ENCODE data around the gene WDR90. TPM values are rescaled to one million over a fixed set of nuclear protein-coding genes. Genes with fewer than 3 reads are reported as not detected.

The WDR90 gene
- total RNA-seq, 2 donors from 2014 or later: 40.3 to 47.7 TPM

- no peak overlapping the region for H3K27ac Mint-ChIP-seq
- H3K4me3 Mint-ChIP-seq: no peak overlapping the region
- DNase-seq: no peak
- no peaks in the 10 kb centered on the region for H3K36me3 Mint-ChIP-seq (ENCODE audit: insufficient read depth in 2 of 2)
- no peaks in the 10 kb centered on the region for H3K27me3 Mint-ChIP-seq (ENCODE audit: low read depth)
- no peak for ATAC-seq (replicated peaks in 1 of 2)
- H3K4me1 Mint-ChIP-seq (ENCODE audit: low read depth): peaks cover 5% of the 10 kb centered on the region
- no peaks in the 10 kb centered on the region for H3K9me3 Mint-ChIP-seq
These were observed 18.8 kb upstream of the WDR90 start for GRCh38 chr16:630249-630814.

GRCh38 chr16:630815-631405 lies 18.3 kb upstream of the WDR90 start, which contains the start of gene WFIKKN1:
WFIKKN1 (plus strand) TSS chr16:630985; CDS start chr16:631254, 269 bp downstream.
- H3K36me3 Mint-ChIP-seq (ENCODE audit: insufficient read depth in 2 of 2): no peaks in the 10 kb centered on the region

DNA sequence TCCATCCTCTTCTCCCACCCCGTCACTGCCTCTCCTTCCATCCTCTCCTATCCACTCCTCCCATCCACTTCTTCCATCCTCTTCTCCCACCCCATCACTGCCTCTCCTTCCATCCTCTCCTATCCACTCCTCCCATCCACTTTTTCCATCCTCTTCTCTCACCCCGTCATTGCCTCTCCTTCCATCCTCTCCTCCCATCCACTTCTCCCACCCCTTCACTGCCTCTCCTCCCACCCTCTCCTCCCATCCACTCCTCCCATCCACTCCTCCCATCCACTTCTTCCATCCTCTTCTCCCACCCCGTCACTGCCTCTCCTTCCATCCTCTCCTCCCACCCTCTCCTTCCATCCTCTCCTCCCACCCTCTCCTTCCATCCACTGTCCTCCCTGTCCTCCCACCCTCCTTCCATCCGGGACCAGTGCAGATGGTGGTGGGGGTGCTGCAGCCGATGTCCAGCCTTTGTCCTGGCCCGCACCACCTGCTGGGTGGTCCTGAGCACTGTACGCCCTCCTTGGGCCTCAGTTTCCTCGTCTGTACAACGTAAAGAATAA lies 17.3 kb upstream of the WDR90 start:
- H3K27ac Mint-ChIP-seq: no peak overlapping the region
- H3K9me3 Mint-ChIP-seq: no peaks in the 10 kb centered on the region
- no peaks in the 10 kb centered on the region for H3K36me3 Mint-ChIP-seq (ENCODE audit: insufficient read depth in 2 of 2)
- peaks cover 11% of the 10 kb centered on the region for H3K4me1 Mint-ChIP-seq (ENCODE audit: low read depth)
- no peaks in the 10 kb centered on the region for H3K27me3 Mint-ChIP-seq (ENCODE audit: low read depth)
- ATAC-seq (replicated peaks in 1 of 2): no peak
- no peak for DNase-seq
- no peak overlapping the region for H3K4me3 Mint-ChIP-seq

More at GRCh38 chr16:630815-631405, 18.3 kb upstream of the WDR90 start, which contains the start of gene WFIKKN1:
- H3K27me3 Mint-ChIP-seq (ENCODE audit: low read depth): no peaks in the 10 kb centered on the region
- no peaks in the 10 kb centered on the region for H3K9me3 Mint-ChIP-seq
- peaks cover 5% of the 10 kb centered on the region for H3K4me1 Mint-ChIP-seq (ENCODE audit: low read depth)
- no peak for DNase-seq
- ATAC-seq (replicated peaks in 1 of 2): no peak
- H3K27ac Mint-ChIP-seq: no peak within 1 kb of the TSS
- H3K4me3 Mint-ChIP-seq: no peak within 1 kb of the TSS

GRCh38 chr16:632486-633335 lies 16.5 kb upstream of the WDR90 start:
- Mint-ChIP-seq H3K4me1 (ENCODE audit: low read depth) (peaks cover 11% of the 10 kb centered on the region), H3K4me3 (no peak overlapping the region), H3K36me3 (ENCODE audit: insufficient read depth in 2 of 2) (no peaks in the 10 kb centered on the region), H3K27ac (no peak overlapping the region), H3K9me3 (no peaks in the 10 kb centered on the region), H3K27me3 (ENCODE audit: low read depth) (no peaks in the 10 kb centered on the region)
- ATAC-seq (replicated peaks in 1 of 2) (no peak), DNase-seq (no peak)

DNA sequence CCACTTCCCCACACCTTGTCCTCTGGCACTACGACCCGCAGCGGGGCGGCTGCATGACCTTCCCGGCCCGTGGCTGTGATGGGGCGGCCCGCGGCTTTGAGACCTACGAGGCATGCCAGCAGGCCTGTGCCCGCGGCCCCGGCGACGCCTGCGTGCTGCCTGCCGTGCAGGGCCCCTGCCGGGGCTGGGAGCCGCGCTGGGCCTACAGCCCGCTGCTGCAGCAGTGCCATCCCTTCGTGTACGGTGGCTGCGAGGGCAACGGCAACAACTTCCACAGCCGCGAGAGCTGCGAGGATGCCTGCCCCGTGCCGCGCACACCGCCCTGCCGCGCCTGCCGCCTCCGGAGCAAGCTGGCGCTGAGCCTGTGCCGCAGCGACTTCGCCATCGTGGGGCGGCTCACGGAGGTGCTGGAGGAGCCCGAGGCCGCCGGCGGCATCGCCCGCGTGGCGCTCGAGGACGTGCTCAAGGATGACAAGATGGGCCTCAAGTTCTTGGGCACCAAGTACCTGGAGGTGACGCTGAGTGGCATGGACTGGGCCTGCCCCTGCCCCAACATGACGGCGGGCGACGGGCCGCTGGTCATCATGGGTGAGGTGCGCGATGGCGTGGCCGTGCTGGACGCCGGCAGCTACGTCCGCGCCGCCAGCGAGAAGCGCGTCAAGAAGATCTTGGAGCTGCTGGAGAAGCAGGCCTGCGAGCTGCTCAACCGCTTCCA lies 15.7 kb upstream of the WDR90 start:
- no peaks in the 10 kb centered on the region for H3K36me3 Mint-ChIP-seq (ENCODE audit: insufficient read depth in 2 of 2)
- no peak overlapping the region for H3K27ac Mint-ChIP-seq
- DNase-seq (no peak), ATAC-seq (replicated peaks in 1 of 2) (no peak)
- no peak overlapping the region for H3K4me3 Mint-ChIP-seq
- H3K27me3 Mint-ChIP-seq (ENCODE audit: low read depth): no peaks in the 10 kb centered on the region
- H3K4me1 Mint-ChIP-seq (ENCODE audit: low read depth): peaks cover 11% of the 10 kb centered on the region
- no peaks in the 10 kb centered on the region for H3K9me3 Mint-ChIP-seq

DNA sequence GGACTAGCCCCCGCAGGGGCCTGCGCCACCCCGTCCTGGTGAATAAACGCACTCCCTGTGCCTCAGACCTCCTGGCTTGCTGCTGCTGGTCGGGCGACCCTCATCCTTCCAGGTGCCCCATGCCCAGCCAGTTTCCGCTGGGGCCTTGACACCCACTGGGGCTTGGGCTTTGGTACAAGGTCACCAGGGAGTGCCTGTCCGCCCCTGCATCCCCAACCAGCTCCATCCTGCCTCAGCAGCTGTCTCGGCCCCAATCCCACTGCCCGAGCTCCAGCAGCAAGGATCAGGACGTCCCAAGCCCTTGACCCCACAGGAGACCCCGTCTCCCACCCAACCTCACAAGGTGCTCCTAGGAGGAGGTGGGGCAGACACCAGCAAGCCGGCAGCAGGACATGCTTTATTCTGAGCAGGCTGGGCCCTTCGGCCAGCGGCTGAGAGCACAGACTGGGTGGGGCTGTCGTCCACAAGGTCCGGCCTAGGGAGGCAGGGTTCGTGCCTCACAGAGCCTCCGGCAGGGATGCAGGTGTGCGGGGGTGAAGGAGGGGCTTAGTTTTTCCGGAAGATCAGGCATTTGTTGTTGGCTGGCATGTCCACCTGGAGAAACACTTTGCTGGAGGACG lies 15.0 kb upstream of the WDR90 start:
- no peak for ATAC-seq (replicated peaks in 1 of 2)
- no peaks in the 10 kb centered on the region for H3K27me3 Mint-ChIP-seq (ENCODE audit: low read depth)

DNA sequence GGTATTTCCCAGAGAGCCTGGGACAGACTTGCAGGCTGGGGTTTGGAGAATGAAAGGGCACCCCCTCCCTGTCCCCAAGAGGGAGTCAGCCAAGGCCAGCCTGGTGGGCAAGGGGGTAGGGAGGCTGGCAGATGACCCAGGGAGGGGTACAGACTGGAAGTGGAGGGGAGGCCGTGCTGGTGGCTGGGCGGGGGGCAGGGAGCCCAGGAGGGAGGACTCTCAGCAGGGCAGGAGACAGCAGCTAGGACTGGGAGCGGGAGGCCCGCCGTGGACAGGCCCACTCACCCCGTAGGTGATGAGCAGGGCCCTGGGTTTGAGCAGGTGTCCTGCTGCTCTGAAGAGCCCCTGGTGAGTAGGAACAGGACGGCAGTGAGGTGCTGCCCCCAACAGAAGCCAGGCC lies 14.2 kb upstream of the WDR90 start:
- Mint-ChIP-seq H3K4me3 (peak overlapping the region; percentile 65 to 99), H3K27me3 (ENCODE audit: low read depth) (no peaks in the 10 kb centered on the region), H3K36me3 (ENCODE audit: insufficient read depth in 2 of 2) (no peaks in the 10 kb centered on the region), H3K27ac (no peak overlapping the region), H3K4me1 (ENCODE audit: low read depth) (peaks cover 17% of the 10 kb centered on the region), H3K9me3 (no peaks in the 10 kb centered on the region)
- DNase-seq: no peak
- ATAC-seq (replicated peaks in 1 of 2): no peak

More for the DNA sequence above, 15.0 kb upstream of the WDR90 start:
- Mint-ChIP-seq H3K27ac (no peak overlapping the region), H3K36me3 (ENCODE audit: insufficient read depth in 2 of 2) (no peaks in the 10 kb centered on the region), H3K4me1 (ENCODE audit: low read depth) (peaks cover 15% of the 10 kb centered on the region), H3K4me3 (peak overlapping the region; percentile 51 to 99), H3K9me3 (no peaks in the 10 kb centered on the region)
- DNase-seq: no peak

- peaks cover 17% of the 10 kb centered on the region for H3K4me1 Mint-ChIP-seq (ENCODE audit: low read depth)
- ATAC-seq (replicated peaks in 1 of 2) (peak; percentile 1 to 7), DNase-seq (no peak)
- H3K27me3 Mint-ChIP-seq (ENCODE audit: low read depth): no peaks in the 10 kb centered on the region
- no peaks in the 10 kb centered on the region for H3K9me3 Mint-ChIP-seq
- H3K27ac Mint-ChIP-seq: no peak overlapping the region
- H3K4me3 Mint-ChIP-seq: peak overlapping the region; percentile 99
- no peaks in the 10 kb centered on the region for H3K36me3 Mint-ChIP-seq (ENCODE audit: insufficient read depth in 2 of 2)
These were observed 13.5 kb upstream of the WDR90 start for GRCh38 chr16:635573-636205.

GRCh38 chr16:636206-637080 lies 12.7 kb upstream of the WDR90 start, which contains the start of gene METTL26:
METTL26 (minus strand) TSS chr16:636305; CDS start chr16:636290, 15 bp downstream.
- Mint-ChIP-seq H3K9me3 (no peaks in the 10 kb centered on the region), H3K27me3 (ENCODE audit: low read depth) (no peaks in the 10 kb centered on the region), H3K4me3 (peak within 1 kb of the TSS; percentile 99), H3K4me1 (ENCODE audit: low read depth) (peaks cover 17% of the 10 kb centered on the region), H3K36me3 (ENCODE audit: insufficient read depth in 2 of 2) (no peaks in the 10 kb centered on the region), H3K27ac (peak within 1 kb of the TSS; percentile 99)
- peak; percentile 88 to 89 for ATAC-seq (replicated peaks in 1 of 2)
- peak; percentile 94 to 96 for DNase-seq

- no peak for ATAC-seq (replicated peaks in 1 of 2)
- Mint-ChIP-seq H3K36me3 (ENCODE audit: insufficient read depth in 2 of 2) (no peaks in the 10 kb centered on the region), H3K27ac (peak overlapping the region; percentile 99), H3K9me3 (no peaks in the 10 kb centered on the region), H3K27me3 (ENCODE audit: low read depth) (no peaks in the 10 kb centered on the region), H3K4me3 (peak overlapping the region; percentile 99), H3K4me1 (ENCODE audit: low read depth) (peaks cover 17% of the 10 kb centered on the region)
- DNase-seq: peak; percentile 86 to 87
These were observed 11.8 kb upstream of the WDR90 start for GRCh38 chr16:637081-638018.
